ENCODE measurements around the gene SLC25A26.

The SLC25A26 gene

DNA sequence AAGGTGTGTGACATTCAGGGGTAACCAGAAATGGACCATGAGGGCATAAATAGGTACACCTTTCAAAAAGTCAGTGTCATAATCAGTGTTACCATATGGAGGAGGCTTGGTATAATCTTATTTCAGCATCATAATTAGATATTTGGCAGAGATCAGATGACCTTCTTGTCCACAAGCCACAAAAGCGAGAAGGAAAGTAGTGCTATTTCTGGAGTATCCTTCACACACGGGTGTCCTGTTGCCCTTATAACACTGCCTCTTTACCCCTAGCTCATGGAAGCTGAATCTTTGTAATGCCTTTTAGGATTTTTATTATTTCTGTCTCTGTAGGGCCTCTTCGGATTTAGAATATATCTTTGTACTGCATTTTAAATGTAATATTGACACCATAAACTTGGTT, 147.2 kb downstream of the SLC25A26 start:
- no peak for DNase-seq (ENCODE audit: low read depth in 2 of 3, low spot score in 2 of 3)

DNA sequence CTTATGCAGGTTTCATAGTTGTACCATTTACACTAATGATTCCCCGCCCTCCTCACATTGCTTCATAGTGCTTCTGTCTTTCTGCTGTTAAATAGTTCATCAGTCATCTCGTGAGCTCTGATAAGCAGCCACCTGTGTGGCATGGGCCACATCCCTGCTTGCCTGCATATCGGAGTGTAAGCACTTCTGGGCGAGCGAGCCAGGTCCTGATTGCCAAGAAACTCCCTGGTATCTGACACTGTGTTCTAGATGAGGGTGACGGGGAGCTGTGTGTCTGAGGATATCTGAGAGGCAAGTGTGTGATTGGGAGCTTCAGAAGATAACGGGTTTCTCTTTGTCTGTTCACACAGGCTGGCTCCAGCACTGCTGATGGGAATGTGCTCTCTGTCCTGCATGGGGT, 149.4 kb downstream of the SLC25A26 start:
- DNase-seq (ENCODE audit: low read depth in 2 of 3, low spot score in 2 of 3): no peak

DNA sequence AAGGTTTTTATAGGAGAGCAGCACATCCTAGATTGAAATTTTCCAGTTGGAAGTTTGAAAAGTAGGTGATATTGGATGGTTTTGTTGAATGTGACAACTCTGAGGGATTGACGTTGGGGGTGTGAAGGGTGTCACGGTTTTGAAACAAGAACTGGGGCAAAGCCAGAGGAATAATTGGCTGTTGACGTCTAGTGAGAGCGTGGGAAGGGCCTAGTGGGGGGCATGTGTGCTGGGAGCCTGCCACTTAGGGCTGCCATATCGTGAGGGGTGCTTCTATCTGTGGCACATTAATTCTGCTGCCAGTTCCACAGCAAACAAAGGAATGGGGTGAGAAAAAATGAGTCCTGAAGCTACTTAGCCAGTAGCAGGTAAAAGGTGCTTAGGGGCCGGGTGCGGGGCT, 150.6 kb downstream of the SLC25A26 start:
- no peak for DNase-seq (ENCODE audit: low read depth in 2 of 3, low spot score in 2 of 3)

DNA sequence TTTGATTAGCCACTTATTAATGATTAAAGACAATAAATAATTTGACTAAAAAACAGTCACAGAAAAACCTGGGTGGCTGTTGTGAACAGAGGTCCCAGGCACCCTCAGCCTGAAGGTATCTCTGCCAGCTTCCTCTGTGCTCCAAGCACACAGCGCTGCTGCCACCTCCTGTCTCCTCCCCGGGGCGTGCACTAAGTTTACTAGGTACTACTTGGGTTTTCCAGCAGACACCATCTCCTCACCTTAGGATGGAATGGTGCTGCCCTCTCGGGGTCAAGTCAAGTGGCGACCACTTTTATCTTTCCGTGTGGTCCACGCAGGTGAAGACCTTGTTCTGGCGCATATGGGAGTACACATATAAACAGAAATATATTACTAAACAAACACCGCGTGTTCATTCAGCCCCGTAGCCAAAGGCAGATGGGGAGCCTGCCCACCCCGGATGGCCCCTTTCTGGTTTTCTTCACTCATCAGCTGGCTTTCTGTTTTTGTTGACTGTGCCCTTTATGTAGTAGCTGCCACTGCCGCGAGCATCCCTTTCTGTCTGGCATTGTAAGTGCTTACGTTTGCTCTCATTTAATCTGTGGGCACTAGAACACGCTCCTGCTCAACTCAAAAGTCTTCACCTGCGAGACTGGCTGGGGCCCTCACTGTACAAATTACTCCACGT, 152.0 kb downstream of the SLC25A26 start:
- DNase-seq (ENCODE audit: low read depth in 2 of 3, low spot score in 2 of 3): no peak

DNA sequence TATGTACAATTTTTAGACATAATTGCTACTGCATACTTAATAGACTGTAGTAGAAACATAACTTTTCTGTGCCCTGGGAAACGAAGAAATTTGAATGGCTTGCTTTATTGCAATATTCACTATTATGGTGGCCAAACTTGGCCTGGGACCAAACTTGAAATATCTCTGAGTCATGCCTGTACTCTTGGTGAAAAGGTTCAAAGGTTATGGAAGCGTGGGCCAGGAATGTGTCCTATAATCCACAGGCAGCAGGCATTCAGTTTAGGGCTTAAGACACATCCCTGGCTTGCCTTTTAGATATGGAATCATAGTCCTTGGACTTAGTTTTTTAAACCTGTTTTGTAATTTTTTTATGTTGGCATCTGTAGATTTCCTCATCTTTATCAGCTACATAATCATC, 155.8 kb downstream of the SLC25A26 start:
- DNase-seq (ENCODE audit: low read depth in 2 of 3, low spot score in 2 of 3): no peak

DNA sequence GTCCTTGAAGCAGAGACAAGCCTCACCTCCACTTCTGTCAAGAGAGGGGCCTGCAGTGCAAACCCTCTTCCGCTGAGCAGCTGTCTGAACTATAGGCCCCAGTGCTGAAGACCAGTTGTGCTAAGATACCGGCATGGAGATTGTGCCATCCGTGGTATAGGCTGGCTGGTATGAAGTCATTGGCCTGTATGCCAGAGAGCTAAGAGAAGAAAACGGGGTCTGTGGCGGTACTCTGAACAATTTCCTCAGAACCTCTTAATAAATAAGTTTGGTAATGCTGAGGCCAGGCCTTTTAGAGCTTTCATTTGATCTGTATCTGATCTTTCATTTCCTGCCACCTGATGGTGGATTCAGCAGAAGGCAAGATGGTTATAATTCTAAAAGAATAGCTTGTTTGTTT, 157.0 kb downstream of the SLC25A26 start:
- DNase-seq (ENCODE audit: low read depth in 2 of 3, low spot score in 2 of 3): no peak

DNA sequence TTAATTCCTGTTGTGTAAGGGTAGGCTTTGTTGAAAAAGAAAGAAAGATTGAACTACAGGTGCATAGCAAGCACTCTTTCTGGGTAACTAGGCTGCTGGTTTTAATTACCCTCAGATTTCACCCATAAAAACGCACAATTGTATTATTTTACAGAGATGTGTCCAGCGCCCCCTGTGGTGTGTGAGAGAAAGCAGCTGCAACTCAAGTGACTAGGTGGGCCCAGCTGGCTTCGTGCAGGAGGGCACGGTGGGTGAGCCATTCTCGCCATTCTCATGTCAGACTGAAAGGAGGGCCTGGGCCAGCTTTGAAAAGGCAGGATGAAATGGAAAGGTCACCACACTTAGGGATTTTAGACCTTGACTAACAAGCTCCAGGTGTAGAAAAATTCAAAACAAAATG, 157.5 kb downstream of the SLC25A26 start:
- DNase-seq (ENCODE audit: low read depth in 2 of 3, low spot score in 2 of 3): no peak

DNA sequence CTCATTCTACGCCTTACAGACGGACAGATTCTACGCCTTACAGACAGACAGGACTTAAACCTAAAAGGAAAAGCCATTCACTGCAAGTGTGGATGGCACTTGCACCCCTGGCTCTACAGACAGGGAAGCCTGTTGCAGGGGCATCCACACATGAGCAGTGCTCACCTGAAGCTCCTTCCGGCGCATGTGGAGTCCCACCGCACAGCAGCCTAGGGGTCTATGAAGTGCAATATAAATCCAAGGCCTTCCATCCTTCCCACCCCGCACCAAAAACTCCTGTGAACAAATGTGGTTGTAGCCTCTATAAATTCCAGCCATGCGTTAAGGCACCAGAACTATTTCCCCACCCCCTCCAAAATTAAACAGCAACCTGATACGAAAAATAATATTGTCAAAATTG, 158.8 kb downstream of the SLC25A26 start:
- DNase-seq (ENCODE audit: low read depth in 2 of 3, low spot score in 2 of 3): no peak

DNA sequence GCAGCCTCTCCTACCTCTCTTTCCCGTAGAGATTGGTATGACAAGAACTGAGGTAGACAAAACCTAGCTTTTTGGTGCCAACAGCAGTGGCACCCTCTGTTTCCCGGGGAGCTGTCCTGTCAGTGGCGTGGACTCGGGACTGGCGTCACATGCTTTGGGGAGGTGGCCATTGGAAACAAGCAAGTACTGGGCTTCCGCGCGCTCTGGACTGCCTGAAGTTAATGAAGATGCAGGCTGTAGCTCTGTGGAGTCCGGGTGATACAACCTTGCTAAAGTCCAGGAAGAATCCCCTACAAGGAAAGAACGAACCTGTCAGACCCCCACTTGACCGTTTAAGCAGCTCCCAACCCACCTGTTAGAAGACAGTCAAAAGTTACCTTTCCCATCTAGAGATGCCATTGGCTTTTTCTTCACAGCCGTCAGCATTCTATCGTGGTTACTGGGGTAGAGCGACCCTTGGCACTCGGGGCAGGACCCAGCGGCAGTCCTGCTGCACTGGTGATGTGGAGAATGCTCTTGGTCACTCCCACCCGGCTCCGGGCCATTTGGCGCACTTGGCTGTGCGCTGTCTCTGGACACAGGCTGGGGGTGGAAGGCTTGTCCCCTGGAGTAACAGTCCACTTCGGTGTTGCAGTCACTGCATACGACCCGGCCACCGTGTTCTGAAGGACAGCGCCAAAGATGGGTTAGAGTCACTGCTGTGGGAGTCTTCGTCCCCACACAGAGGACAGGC, 159.6 kb downstream of the SLC25A26 start:
- no peak for DNase-seq (ENCODE audit: low read depth in 2 of 3, low spot score in 2 of 3)

DNA sequence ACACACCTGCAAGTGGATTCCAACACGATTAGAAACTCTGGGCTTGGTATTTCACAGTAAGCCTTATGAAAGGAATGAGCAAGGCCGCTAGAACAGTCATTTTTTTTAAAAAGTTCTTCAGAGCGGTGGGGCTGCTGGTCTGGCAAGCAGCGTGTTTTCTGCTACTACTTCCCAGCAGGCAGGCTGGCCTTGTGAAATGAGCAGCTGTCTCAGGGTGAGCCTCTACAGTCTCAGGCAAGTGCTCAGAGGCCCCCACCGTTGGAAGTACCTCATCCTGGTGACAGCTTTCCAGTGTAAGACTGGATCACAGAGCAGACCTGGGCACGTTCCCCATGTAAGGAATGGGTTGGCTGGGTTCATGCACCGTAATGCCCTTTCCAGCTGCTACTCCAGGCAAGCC, 160.8 kb downstream of the SLC25A26 start:
- no peak for DNase-seq (ENCODE audit: low read depth in 2 of 3, low spot score in 2 of 3)

DNA sequence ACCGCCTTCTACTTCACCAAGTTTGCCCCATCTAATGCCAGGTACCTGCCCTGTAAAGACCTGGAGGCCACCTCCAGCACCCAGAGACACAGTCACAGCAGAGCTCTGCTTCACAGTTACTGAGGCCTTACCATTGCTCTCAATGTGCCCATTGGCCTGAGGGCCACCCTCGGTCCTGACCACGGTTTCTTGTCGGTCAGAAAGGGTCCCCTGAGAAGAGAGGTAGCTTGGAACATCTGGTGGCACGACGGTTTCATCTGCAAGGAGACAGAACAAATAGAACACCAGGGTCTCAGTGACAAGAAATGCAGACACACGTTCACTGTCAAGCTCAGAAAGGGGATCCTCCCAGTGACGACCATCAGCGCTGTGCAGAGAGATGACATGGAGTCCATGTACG, 161.3 kb downstream of the SLC25A26 start:
- DNase-seq (ENCODE audit: low read depth in 2 of 3, low spot score in 2 of 3): no peak

DNA sequence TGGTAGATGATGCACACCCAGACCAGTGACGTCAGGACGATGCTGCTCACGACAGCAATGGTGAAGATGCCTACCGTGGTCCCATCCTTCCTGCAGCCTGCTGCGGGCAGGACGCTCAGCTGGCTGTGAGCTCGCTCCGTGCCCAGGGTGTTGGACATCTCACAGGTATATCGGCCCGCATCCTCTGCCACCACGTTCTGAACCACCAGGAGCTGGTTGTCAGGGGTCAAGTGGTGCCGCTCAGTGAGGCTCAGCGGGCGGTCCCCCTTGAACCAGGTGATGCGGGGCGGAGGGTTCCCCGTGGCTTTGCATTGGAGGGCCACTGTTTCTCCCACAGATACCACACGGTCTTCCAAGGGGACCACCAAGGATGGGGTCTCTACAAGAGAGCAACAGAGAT, 162.2 kb downstream of the SLC25A26 start:
- no peak for DNase-seq (ENCODE audit: low read depth in 2 of 3, low spot score in 2 of 3)

DNA sequence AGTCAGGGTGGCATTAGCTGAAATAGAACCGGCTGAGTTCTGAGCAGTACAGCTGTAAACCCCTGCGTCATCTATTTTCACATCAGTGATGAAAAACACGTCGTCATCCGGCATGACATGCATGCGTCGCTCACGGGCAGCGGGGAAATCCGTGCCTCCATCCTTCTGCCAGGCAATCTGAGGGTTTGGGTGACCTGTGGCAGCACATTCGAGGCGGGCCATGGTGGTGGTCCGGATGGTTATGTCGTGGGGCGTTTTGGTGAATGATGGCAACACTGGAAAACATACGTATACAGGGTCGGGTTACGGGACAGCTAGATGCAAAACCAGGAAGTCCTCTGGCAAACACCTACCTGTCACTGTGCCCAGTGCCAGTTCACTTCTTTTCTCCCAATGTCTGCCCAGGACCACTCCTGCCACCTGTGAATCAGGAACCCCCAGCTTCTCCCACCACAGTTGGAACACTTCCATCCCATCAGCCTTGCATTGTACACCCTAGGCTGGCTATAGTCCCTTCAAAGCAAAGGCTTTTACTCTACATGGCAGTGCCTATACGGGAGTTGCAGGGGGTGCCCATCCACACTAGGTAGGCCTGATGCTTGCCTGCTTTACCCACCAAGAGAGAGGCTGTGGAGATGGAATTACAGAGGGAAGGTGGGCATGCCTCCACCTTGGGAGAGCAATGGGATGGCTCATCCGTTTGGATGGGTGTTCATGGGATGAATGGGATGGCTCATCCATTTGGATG, 163.4 kb downstream of the SLC25A26 start:
- DNase-seq (ENCODE audit: low read depth in 2 of 3, low spot score in 2 of 3): no peak

DNA sequence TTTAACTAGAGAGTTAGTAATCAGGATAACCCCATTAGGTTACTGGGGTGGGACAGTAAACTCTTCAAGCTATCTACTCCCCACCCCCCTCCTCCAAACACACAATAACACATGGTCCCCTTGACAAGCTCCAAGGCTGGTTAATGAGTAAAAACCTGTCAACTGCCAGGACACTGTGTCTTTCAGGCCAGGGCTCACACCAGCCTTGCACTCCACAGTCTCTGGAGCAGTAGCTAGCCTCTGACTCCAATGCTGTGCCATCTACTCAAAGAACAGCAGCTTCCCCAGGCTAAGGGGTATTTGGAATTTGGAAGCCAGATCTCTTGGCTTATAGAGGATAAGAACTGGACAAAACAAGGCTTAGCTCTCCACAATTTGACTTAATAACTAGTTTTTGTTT, 164.3 kb downstream of the SLC25A26 start:
- no peak for DNase-seq (ENCODE audit: low read depth in 2 of 3, low spot score in 2 of 3)

DNA sequence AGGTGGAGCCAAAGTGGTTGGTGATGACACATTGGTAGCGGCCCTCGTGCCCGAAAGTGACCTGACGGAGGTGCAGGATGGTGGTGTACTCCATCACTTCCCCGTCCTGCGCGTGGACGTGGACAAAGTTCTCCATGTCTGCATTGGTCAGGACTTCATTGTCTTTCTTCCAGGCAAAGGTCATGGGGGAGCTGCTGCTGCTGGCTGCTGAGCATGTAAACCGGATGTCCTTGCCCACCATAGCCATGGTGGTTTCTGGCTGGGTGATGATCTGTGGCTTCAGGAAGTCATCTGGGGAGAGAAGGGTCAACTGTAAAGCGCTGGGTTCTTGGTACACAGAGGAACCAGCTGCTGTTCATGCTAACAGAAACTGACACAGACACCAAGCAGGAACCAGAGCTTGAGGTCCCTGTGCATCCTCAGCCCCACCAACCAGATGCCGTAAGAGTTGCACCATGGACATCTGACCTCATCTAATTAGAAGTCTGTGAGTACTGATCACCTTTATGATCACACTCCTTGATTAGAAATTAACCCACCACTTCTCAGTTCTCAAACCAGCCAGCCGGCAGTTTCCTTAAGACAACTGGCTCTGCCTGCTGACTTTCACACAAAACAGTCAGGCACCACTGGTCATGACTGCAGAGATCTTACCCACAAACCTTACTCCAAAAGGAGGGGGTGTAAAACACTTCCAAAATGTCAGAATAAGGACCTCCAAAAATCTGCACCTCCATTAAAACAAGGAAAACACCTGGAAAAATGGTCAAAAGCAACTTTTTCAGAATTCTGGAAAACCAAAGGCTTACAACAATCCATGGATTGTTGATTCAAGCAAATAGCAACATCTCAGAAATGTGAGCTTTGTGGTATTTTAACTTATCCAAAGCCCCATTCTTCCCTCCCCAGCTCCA, 165.5 kb downstream of the SLC25A26 start:
- no peak for DNase-seq (ENCODE audit: low read depth in 2 of 3, low spot score in 2 of 3)

DNA sequence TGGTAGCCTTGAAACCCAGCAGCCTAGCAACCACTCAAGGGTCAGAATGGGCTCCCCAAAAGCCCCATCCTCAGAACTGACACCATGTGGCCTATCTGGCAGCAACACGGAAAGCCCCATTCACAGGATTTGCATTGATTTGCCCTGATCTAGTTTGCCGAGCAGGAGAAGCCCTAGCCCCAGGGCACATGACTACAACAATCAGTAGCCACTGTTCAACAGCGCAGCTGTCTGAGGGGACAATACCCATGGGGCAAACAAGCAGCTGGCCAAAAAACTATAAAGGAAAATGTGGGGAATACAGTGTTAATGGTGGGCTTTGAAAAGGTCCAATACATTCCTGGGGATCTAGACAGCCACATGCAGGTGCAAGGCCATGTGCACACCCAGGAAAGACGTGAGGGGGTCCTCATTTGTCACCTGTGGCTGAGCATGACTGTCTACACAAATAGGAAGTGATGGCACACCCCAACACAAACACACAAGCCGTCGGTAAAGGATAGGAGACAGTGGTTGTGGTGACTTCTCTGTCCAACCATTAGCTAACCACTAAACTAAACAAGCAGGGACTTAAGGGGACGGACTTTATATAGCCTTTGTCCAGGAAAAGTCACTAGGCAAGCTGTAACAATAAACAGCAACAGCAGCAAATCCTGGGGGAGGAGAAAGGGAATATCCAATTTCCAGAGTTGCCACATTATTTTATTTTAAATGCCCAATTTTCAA, 166.3 kb downstream of the SLC25A26 start:
- DNase-seq (ENCODE audit: low read depth in 2 of 3, low spot score in 2 of 3): no peak

DNA sequence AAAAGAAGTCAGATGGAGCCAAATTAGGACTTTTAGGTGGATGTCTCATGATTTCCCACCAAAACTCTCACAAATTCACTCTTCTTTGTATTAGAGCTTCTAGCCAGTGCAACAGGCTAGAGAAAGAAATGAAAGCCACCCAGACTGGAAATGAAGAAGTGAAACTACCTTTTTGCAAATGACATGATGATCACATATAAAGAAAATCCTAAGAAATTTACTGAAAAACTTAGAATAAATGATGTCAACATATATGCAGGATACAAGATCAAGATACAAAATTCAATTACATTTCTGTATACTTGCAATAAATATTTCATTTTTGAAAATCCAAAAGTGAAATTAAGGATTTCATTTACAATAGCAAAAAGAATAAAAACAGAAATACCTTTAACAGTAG, 169.2 kb downstream of the SLC25A26 start:
- DNase-seq (ENCODE audit: low read depth in 2 of 3, low spot score in 2 of 3): no peak

DNA sequence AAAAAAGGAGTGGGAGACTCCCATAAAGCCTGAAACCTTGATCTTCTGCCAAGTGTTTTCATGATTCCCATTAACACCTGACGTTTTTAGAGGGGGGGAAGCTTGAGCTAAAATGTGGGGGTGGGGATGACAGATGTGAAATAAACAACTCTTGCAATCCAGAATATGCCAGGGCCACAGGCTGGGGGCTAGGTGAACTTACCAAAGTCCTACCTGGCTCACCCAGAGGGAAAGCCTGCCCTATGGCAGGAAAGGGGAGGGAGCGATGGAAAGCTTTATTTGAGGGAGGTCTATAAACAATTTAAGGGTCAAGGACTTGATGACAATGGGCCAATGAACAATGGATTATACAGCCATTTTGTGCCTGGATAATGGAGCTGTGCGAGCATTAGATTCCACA, 171.7 kb downstream of the SLC25A26 start:
- DNase-seq (ENCODE audit: low read depth in 2 of 3, low spot score in 2 of 3): no peak

DNA sequence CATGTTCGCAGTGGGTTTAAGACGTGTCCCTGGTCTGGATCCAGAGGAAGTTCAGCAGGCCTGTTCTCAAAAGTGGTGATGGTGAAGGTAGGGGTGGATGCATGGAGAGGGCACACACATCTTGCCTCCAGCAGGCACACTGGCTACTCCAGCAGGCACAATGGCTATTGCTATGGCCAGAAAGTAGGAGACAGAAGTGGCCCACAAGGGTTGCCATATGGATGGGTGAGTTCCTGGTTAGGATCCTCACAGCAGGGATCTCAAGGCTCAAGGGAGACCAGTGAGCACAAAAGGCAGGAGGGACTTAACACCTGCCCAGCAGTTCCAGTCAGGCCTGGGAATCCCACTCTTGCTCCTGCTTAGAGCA, 172.1 kb downstream of the SLC25A26 start:
- no peak for DNase-seq (ENCODE audit: low read depth in 2 of 3, low spot score in 2 of 3)

DNA sequence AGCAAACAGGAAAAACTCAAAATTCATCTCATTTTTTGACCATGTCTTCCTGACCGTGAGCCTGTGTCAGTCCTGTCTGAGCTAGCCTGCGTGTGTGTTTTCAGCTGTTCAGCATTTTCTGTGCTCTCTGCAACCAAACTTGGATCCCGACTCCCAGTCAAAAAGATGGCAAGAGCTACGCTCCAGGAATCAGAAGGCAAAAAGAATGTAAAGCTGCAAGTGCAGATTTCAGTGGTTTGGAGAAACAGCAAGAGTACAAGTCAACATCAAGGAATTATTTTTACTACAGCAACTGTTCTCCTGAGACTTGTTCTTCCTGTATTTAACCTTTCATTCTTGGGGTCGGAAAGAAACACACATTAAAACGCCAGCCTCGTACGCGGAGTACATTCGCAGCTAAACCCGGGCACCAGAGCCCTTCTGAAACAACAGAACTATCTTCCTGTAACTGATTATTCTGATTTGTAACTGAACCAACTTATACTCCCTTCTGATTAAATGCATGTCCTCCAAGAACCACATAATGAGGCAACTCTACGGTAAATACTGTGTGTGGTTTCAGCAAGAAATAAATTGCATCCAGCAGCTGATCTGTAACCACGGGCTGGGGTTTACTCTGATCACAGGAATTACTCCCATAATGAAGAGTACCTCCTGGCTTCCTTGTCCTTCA, 172.7 kb downstream of the SLC25A26 start:
- DNase-seq (ENCODE audit: low read depth in 2 of 3, low spot score in 2 of 3): no peak
